Measurements from ENCODE around the gene STOX2. TPM values are rescaled to one million over a fixed set of nuclear protein-coding genes. Genes with fewer than 3 reads are reported as not detected.

STOX2 gene
- polyA plus RNA-seq, 1 of the 3 experiments (the other 2 are of a cell fraction) = 0.16 TPM

DNA sequence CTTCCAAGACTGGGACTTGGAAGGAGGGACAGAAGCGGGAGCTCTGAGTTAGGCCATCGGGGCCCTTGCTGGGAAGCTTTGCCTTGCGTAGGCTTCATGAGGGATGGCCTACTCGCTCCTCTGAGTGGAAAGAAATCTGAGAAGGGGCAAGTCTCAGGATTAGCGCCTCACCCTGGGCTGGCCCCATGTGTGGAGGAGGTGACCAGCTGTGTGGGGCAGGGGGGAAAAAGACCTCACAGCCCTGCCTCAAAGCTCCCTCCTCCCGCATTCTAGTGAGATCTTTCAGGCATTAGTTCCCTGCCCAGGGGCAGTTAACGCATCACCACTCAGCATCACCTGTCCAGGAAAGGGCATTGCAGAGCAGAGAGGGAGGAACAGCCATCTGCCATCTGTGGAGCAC, 156.5 kb downstream of the STOX2 start:
- no peaks in the 10 kb centered on the region for H3K27me3 ChIP-seq (ENCODE audit: insufficient read depth)
- H2AFZ ChIP-seq (ENCODE audit: low read depth) = no peak overlapping the region
- no peaks in the 10 kb centered on the region for H3K79me2 ChIP-seq (ENCODE audit: insufficient read depth)
- TF ChIP-seq, protein P1, sequence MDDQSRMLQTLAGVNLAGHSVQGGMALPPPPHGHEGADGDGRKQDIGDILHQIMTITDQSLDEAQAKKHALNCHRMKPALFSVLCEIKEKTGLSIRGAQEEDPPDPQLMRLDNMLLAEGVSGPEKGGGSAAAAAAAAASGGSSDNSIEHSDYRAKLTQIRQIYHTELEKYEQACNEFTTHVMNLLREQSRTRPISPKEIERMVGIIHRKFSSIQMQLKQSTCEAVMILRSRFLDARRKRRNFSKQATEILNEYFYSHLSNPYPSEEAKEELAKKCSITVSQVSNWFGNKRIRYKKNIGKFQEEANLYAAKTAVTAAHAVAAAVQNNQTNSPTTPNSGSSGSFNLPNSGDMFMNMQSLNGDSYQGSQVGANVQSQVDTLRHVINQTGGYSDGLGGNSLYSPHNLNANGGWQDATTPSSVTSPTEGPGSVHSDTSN (IDR thresholded peaks at IDR 0.05) = no peak
- TF ChIP-seq EP300 (IDR thresholded peaks at IDR 0.05; ENCODE audit: borderline replicate concordance in 1 of 2, low read depth in 1 of 2, low read length in 1 of 2) (no peak), POLR2AphosphoS5 (IDR thresholded peaks at IDR 0.05; ENCODE audit: low read depth, low read length) (no peak), TAF1 (IDR thresholded peaks at IDR 0.05; ENCODE audit: borderline replicate concordance, low read depth, low read length) (no peak), MXI1 (IDR thresholded peaks at IDR 0.05; ENCODE audit: low read depth, low read length) (no peak)
- TF ChIP-seq, protein P2, sequence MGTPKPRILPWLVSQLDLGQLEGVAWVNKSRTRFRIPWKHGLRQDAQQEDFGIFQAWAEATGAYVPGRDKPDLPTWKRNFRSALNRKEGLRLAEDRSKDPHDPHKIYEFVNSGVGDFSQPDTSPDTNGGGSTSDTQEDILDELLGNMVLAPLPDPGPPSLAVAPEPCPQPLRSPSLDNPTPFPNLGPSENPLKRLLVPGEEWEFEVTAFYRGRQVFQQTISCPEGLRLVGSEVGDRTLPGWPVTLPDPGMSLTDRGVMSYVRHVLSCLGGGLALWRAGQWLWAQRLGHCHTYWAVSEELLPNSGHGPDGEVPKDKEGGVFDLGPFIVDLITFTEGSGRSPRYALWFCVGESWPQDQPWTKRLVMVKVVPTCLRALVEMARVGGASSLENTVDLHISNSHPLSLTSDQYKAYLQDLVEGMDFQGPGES (IDR thresholded peaks at IDR 0.05; ENCODE audit: low read depth, low read length) = no peak
- H3K4me1 ChIP-seq (ENCODE audit: control insufficient read depth in 1 of 2, insufficient read depth in 2 of 2, low read depth in 1 of 2, low read length in 1 of 2) = peaks cover 0 to 9% of the 10 kb centered on the region in 2 experiments; a peak in 2 of 4 replicates
- no peaks in the 10 kb centered on the region for H3K9me3 ChIP-seq
- no peak overlapping the region for H3K4me3 ChIP-seq (ENCODE audit: low read depth in 2 of 2, low read length in 1 of 2)
- H3K27ac ChIP-seq (ENCODE audit: low read depth in 2 of 2, low read length in 1 of 2) = no peak overlapping the region
- no peak overlapping the region for H3K9ac ChIP-seq
- H4K20me1 ChIP-seq (ENCODE audit: insufficient read depth) = no peaks in the 10 kb centered on the region
- WGBS (ENCODE audit: low lambda C conversion rate) = 65% methylated on average over 6 of the region's 7 CpGs
- no peaks in the 10 kb centered on the region for H3K9me2 ChIP-seq
- no peaks in the 10 kb centered on the region for H3K36me3 ChIP-seq (replicated peaks in 1 of 2; ENCODE audit: control insufficient read depth in 1 of 2, insufficient read depth in 2 of 2, low read length in 1 of 2)
- no peak overlapping the region for H3K4me2 ChIP-seq
- CTCF ChIA-PET = no interaction called here
- POLR2A ChIA-PET = no interaction called here
- DNase-seq = no peak
- no peaks in the 10 kb centered on the region for H3F3A ChIP-seq (replicated peaks; ENCODE audit: insufficient read depth)

DNA sequence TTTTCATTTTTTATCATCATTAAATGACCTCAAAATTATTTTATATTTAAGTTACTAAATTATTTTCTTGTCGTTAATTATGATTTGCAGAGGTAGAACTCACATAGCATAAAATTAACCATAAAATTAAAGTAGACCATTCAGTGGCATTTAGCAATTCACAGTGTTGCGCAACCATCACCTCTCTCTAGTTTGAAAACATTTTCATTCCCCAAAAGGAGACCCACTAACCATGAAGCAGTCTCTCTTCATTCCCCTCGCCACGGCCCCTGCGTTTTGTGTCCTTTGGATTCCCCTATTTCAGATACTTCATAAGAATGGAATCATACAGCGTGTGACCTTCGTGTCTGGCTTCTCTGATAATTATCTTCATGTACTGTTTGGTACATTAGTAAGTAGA, 157.7 kb downstream of the STOX2 start:
- Histone ChIP-seq H3K9me3 (no peaks in the 10 kb centered on the region), H3F3A (replicated peaks; ENCODE audit: insufficient read depth) (no peaks in the 10 kb centered on the region), H3K36me3 (replicated peaks in 1 of 2; ENCODE audit: control insufficient read depth in 1 of 2, insufficient read depth in 2 of 2, low read length in 1 of 2) (no peaks in the 10 kb centered on the region), H4K20me1 (ENCODE audit: insufficient read depth) (no peaks in the 10 kb centered on the region), H3K9me2 (no peaks in the 10 kb centered on the region), H2AFZ (ENCODE audit: low read depth) (no peak overlapping the region), H3K27ac (ENCODE audit: low read depth in 2 of 2, low read length in 1 of 2) (no peak overlapping the region), H3K9ac (no peak overlapping the region), H3K4me2 (no peak overlapping the region), H3K4me3 (ENCODE audit: low read depth in 2 of 2, low read length in 1 of 2) (no peak overlapping the region), H3K27me3 (ENCODE audit: insufficient read depth) (no peaks in the 10 kb centered on the region), H3K4me1 (ENCODE audit: control insufficient read depth in 1 of 2, insufficient read depth in 2 of 2, low read depth in 1 of 2, low read length in 1 of 2) (peaks cover 0 to 17% of the 10 kb centered on the region in 2 experiments; a peak in 2 of 4 replicates), H3K79me2 (ENCODE audit: insufficient read depth) (no peaks in the 10 kb centered on the region)
- CTCF ChIA-PET = no interaction called here
- WGBS (ENCODE audit: low lambda C conversion rate) = 34% methylated on average over 7 of the region's 7 CpGs
- POLR2A ChIA-PET = no interaction called here
- DNase-seq = no peak
- TF ChIP-seq TCF12 (IDR thresholded peaks at IDR 0.05) (no peak), EZH2phosphoT487 (IDR thresholded peaks at IDR 0.05; ENCODE audit: borderline replicate concordance, low read depth) (no peak), ELF1 (IDR thresholded peaks at IDR 0.05) (no peak), SIN3A (IDR thresholded peaks at IDR 0.05; ENCODE audit: borderline replicate concordance, low read depth, low read length) (no peak), RXRA (IDR thresholded peaks at IDR 0.05; ENCODE audit: borderline replicate concordance, low read depth) (no peak), FOXJ3 (CRISPR knock-in tag; IDR thresholded peaks at IDR 0.05) (no peak), NRF1 (IDR thresholded peaks at IDR 0.05; ENCODE audit: low read depth, low read length) (no peak), RCOR1 (IDR thresholded peaks at IDR 0.05; ENCODE audit: low read length) (no peak), JUND (IDR thresholded peaks at IDR 0.05) (no peak), MEF2A (IDR thresholded peaks at IDR 0.05; ENCODE audit: borderline replicate concordance, low read depth) (no peak)
- TF ChIP-seq, protein P3, sequence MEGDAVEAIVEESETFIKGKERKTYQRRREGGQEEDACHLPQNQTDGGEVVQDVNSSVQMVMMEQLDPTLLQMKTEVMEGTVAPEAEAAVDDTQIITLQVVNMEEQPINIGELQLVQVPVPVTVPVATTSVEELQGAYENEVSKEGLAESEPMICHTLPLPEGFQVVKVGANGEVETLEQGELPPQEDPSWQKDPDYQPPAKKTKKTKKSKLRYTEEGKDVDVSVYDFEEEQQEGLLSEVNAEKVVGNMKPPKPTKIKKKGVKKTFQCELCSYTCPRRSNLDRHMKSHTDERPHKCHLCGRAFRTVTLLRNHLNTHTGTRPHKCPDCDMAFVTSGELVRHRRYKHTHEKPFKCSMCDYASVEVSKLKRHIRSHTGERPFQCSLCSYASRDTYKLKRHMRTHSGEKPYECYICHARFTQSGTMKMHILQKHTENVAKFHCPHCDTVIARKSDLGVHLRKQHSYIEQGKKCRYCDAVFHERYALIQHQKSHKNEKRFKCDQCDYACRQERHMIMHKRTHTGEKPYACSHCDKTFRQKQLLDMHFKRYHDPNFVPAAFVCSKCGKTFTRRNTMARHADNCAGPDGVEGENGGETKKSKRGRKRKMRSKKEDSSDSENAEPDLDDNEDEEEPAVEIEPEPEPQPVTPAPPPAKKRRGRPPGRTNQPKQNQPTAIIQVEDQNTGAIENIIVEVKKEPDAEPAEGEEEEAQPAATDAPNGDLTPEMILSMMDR (IDR thresholded peaks at IDR 0.05) = no peak
- TF ChIP-seq, protein P4, sequence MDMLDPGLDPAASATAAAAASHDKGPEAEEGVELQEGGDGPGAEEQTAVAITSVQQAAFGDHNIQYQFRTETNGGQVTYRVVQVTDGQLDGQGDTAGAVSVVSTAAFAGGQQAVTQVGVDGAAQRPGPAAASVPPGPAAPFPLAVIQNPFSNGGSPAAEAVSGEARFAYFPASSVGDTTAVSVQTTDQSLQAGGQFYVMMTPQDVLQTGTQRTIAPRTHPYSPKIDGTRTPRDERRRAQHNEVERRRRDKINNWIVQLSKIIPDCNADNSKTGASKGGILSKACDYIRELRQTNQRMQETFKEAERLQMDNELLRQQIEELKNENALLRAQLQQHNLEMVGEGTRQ (IDR thresholded peaks at IDR 0.05; ENCODE audit: borderline replicate concordance, low read depth, low read length) = no peak
- TF ChIP-seq, protein P5, sequence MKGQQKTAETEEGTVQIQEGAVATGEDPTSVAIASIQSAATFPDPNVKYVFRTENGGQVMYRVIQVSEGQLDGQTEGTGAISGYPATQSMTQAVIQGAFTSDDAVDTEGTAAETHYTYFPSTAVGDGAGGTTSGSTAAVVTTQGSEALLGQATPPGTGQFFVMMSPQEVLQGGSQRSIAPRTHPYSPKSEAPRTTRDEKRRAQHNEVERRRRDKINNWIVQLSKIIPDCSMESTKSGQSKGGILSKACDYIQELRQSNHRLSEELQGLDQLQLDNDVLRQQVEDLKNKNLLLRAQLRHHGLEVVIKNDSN (IDR thresholded peaks at IDR 0.05; ENCODE audit: borderline replicate concordance, low read depth) = no peak
- TF ChIP-seq, protein P6, sequence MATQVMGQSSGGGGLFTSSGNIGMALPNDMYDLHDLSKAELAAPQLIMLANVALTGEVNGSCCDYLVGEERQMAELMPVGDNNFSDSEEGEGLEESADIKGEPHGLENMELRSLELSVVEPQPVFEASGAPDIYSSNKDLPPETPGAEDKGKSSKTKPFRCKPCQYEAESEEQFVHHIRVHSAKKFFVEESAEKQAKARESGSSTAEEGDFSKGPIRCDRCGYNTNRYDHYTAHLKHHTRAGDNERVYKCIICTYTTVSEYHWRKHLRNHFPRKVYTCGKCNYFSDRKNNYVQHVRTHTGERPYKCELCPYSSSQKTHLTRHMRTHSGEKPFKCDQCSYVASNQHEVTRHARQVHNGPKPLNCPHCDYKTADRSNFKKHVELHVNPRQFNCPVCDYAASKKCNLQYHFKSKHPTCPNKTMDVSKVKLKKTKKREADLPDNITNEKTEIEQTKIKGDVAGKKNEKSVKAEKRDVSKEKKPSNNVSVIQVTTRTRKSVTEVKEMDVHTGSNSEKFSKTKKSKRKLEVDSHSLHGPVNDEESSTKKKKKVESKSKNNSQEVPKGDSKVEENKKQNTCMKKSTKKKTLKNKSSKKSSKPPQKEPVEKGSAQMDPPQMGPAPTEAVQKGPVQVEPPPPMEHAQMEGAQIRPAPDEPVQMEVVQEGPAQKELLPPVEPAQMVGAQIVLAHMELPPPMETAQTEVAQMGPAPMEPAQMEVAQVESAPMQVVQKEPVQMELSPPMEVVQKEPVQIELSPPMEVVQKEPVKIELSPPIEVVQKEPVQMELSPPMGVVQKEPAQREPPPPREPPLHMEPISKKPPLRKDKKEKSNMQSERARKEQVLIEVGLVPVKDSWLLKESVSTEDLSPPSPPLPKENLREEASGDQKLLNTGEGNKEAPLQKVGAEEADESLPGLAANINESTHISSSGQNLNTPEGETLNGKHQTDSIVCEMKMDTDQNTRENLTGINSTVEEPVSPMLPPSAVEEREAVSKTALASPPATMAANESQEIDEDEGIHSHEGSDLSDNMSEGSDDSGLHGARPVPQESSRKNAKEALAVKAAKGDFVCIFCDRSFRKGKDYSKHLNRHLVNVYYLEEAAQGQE (IDR thresholded peaks at IDR 0.05; ENCODE audit: low read depth, low read length) = no peak

Measured in SK-N-SH (cell line).